C4-2B (cell line): ENCODE data around the gene PFAS.
"Not testable (repeated sequence)": the region's sequence is repeated elsewhere in the genome, so short reads cannot be mapped to it uniquely, and the experiment has no call there.

Experiments used
- H3K27ac ChIP-seq: fragments of 450-650 bp; 2 replicates; pipeline ENCODE4 v1.5.1; 2017
- CTCF ChIP-seq: fragments of 450-650 bp; conservative IDR thresholded peaks from 2 replicates; pipeline ENCODE4 v1.5.1; 2017; ENCODE audit warnings: mild to moderate bottlenecking
- ZFX ChIP-seq: fragments of 450-650 bp; IDR thresholded peaks from 2 replicates; pipeline ENCODE4 v1.6.1; 2017

The PFAS gene

GRCh38 chr17:8212312-8213180 lies 36.5 kb upstream of the PFAS start:
- H3K27ac ChIP-seq, result no peak overlapping the region
- no peak for TF ChIP-seq ZFX
- TF ChIP-seq CTCF, result no peak

GRCh38 chr17:8214000-8214399 lies 35.1 kb upstream of the PFAS start:
- not testable (repeated sequence) for H3K27ac ChIP-seq

GRCh38 chr17:8220783-8221662 lies 28.1 kb upstream of the PFAS start:
- no peak for TF ChIP-seq ZFX
- no peak for TF ChIP-seq CTCF
- H3K27ac ChIP-seq, result peak overlapping the region; percentile 93

GRCh38 chr17:8221663-8222379 lies 27.3 kb upstream of the PFAS start:
- peak overlapping the region; percentile 93 for H3K27ac ChIP-seq

GRCh38 chr17:8222380-8222629 lies 26.8 kb upstream of the PFAS start:
- H3K27ac ChIP-seq, result peak overlapping the region; percentile 93
- no peak for TF ChIP-seq CTCF
- no peak for TF ChIP-seq ZFX

More at GRCh38 chr17:8221663-8222379, 27.3 kb upstream of the PFAS start:
- TF ChIP-seq ZFX (no peak), CTCF (no peak; the same call in 1 of the 2 replicates)

GRCh38 chr17:8222630-8223355 lies 26.3 kb upstream of the PFAS start:
- H3K27ac ChIP-seq, result peak overlapping the region; percentile 93
- TF ChIP-seq ZFX (no peak), CTCF (no peak)

GRCh38 chr17:8223356-8224126 lies 25.5 kb upstream of the PFAS start:
- H3K27ac ChIP-seq, result peak overlapping the region; percentile 93
- TF ChIP-seq CTCF (no peak), ZFX (peak; percentile 17; the same call in 1 of the 2 replicates)
